ENCODE measurements around the gene ODAD4.

- TF ChIP-seq YY1 (IDR thresholded peaks at IDR 0.05; ENCODE audit: insufficient read depth, insufficient read length) (no peak), SUZ12 (IDR thresholded peaks at IDR 0.05; ENCODE audit: extremely low read depth, insufficient read depth, insufficient read length) (no peak)
Measured at GRCh38 chr17:41915020-41915419, 15.4 kb upstream of the ODAD4 start.

Measured in NT2/D1 (cell line).